ENCODE results near the gene GKN1.

GRCh38 chr2:69013142-69013839 is 38.9 kb downstream of the GKN1 start, which contains the start of gene ANTXR1:
- TF ChIP-seq MAX (IDR thresholded peaks at IDR 0.05) (no peak), YY1 (IDR thresholded peaks at IDR 0.05) (no peak), FOXA2 (IDR thresholded peaks at IDR 0.05) (no peak)
- TF ChIP-seq, protein P1, sequence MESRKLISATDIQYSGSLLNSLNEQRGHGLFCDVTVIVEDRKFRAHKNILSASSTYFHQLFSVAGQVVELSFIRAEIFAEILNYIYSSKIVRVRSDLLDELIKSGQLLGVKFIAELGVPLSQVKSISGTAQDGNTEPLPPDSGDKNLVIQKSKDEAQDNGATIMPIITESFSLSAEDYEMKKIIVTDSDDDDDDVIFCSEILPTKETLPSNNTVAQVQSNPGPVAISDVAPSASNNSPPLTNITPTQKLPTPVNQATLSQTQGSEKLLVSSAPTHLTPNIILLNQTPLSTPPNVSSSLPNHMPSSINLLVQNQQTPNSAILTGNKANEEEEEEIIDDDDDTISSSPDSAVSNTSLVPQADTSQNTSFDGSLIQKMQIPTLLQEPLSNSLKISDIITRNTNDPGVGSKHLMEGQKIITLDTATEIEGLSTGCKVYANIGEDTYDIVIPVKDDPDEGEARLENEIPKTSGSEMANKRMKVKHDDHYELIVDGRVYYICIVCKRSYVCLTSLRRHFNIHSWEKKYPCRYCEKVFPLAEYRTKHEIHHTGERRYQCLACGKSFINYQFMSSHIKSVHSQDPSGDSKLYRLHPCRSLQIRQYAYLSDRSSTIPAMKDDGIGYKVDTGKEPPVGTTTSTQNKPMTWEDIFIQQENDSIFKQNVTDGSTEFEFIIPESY (IDR thresholded peaks at IDR 0.05) = no peak
